GM23248 (cell line): ENCODE results near the gene JADE2. TPM values are rescaled to one million over a fixed set of nuclear protein-coding genes. Genes with fewer than 3 reads are reported as not detected.

Experiments used
- DNase-seq: peaks from one replicate; pipeline ENCODE4 v3.0.0-alpha.2; 2015
- H2AFZ ChIP-seq: fragments of 200-600 bp; sonication (generic); 2 replicates; pipeline ENCODE4 v1.6.1; 2016; ENCODE audit warnings: antibody characterized with exemption
- H3F3A ChIP-seq: fragments of 200-600 bp; sonication (generic); 2 replicates; pipeline ENCODE4 v1.6.1; 2016; ENCODE audit warnings: mild to moderate bottlenecking, antibody characterized with exemption, mixed run types; ENCODE audit not compliant: insufficient read depth
- H3K27ac ChIP-seq: fragments of 200-600 bp; sonication (generic); 2 replicates; pipeline ENCODE4 v1.5.1; 2016; ENCODE audit warnings: mild to moderate bottlenecking
- H3K27me3 ChIP-seq: fragments of 200-600 bp; sonication (generic); replicated peaks from 2 replicates; pipeline ENCODE4 v1.6.1; 2016; ENCODE audit warnings: mild to moderate bottlenecking; ENCODE audit not compliant: insufficient read depth
- H3K36me3 ChIP-seq: fragments of 200-600 bp; sonication (generic); 2 replicates; pipeline ENCODE4 v1.6.1; 2016; ENCODE audit warnings: low read depth, mild to moderate bottlenecking
- H3K4me1 ChIP-seq: fragments of 200-600 bp; sonication (generic); 2 replicates; pipeline ENCODE4 v1.6.1; 2016; ENCODE audit warnings: mild to moderate bottlenecking; ENCODE audit not compliant: insufficient read depth
- H3K4me2 ChIP-seq: fragments of 200-600 bp; sonication (generic); one replicate; pipeline ENCODE4 v1.6.1; 2016; ENCODE audit warnings: mild to moderate bottlenecking; ENCODE audit not compliant: unreplicated experiment
- H3K4me3 ChIP-seq: fragments of 200-600 bp; sonication (generic); 2 replicates; pipeline ENCODE4 v1.5.1; 2016; ENCODE audit warnings: mild to moderate bottlenecking
- H3K79me2 ChIP-seq: fragments of 200-600 bp; sonication (generic); 2 replicates; pipeline ENCODE4 v1.6.1; 2016; ENCODE audit warnings: mild to moderate bottlenecking; ENCODE audit not compliant: insufficient read depth
- H3K9ac ChIP-seq: fragments of 200-600 bp; sonication (generic); 2 replicates; pipeline ENCODE4 v1.6.1; 2016; ENCODE audit warnings: mild to moderate bottlenecking
- H3K9me2 ChIP-seq: fragments of 200-600 bp; sonication (generic); 2 replicates; pipeline ENCODE4 v1.6.1; 2016; ENCODE audit warnings: mixed run types, mild to moderate bottlenecking, moderate library complexity; ENCODE audit not compliant: insufficient read depth
- H3K9me3 ChIP-seq: fragments of 200-600 bp; sonication (generic); one replicate; pipeline ENCODE4 v1.6.1; 2017; ENCODE audit warnings: low read depth
- H4K20me1 ChIP-seq: fragments of 200-600 bp; sonication (generic); 2 replicates; pipeline ENCODE4 v1.6.0; 2016; ENCODE audit not compliant: insufficient read depth
- EZH2 ChIP-seq: fragments of 200-600 bp; sonication (generic); IDR thresholded peaks from 2 replicates; pipeline ENCODE4 v1.6.1; 2018; ENCODE audit warnings: antibody characterized with exemption, mild to moderate bottlenecking; ENCODE audit not compliant: insufficient read depth, poor library complexity, severe bottlenecking
- EZH2phosphoT487 ChIP-seq: fragments of 200-600 bp; sonication (generic); IDR thresholded peaks from 2 replicates; pipeline ENCODE4 v1.6.1; 2018; ENCODE audit warnings: antibody characterized with exemption, moderate library complexity, mild to moderate bottlenecking, low read depth; ENCODE audit not compliant: insufficient read depth
- WGBS, 2 experiments: methylation state at CpG; one replicate each; pipeline ENCODE4 v1.1.6; 2015 to 2017; ENCODE audit warnings: low lambda C conversion rate in 2 of 2, low coverage in 1 of 2; ENCODE audit errors: missing lambda C conversion rate in 2 of 2; 5-methylcytosine and 5-hydroxymethylcytosine counted together
- in situ Hi-C: fragments of 300-500 bp; cut with MboI; formaldehyde crosslinking; loops from 2 replicates; pipeline ENCODE4 v1.15.0; 2020
- polyA plus RNA-seq: library from polyadenylated mRNA; unstranded; fragments of >200 nt; fragmentation: Nextera tagmentation; extraction: Ambion mirVana; gene quantifications from 2 replicates; pipeline ENCODE4 v1.2.1, GENCODE V29; 2016
- total RNA-seq: library from RNA; depleted of rRNA; stranded (reverse); fragments of >200 nt; shearing (Covaris generic); gene quantifications from 2 replicates; pipeline ENCODE4 v1.2.3, GENCODE V29; 2014

Gene JADE2
- total and polyA plus RNA-seq, 2 experiments from 2014 or later = 7.1 to 18.0 TPM

GRCh38 chr5:134524272-134524825 lies 1.1 kb upstream of the JADE2 start:
- no peak for TF ChIP-seq EZH2
- peaks cover 23% of the 10 kb centered on the region; the same call in 1 of the 2 replicates for H3F3A ChIP-seq
- no peaks in the 10 kb centered on the region for H4K20me1 ChIP-seq
- peak overlapping the region; percentile 82 for H3K27ac ChIP-seq
- H3K36me3 ChIP-seq = no peaks in the 10 kb centered on the region
- WGBS, 2 experiments = 1 to 2% methylated on average over 22 to 40 of the region's 40 CpGs
- in situ Hi-C loops = no loop called here
- H3K4me3 ChIP-seq = peak overlapping the region; percentile 95
- peaks cover 17% of the 10 kb centered on the region for H3K79me2 ChIP-seq
- no peaks in the 10 kb centered on the region for H3K9me2 ChIP-seq
- peak; percentile 90 for DNase-seq
- no peaks in the 10 kb centered on the region for H3K27me3 ChIP-seq
- peak overlapping the region; percentile 100 for H3K4me2 ChIP-seq
- H3K9me3 ChIP-seq = no peaks in the 10 kb centered on the region
- peaks cover 12% of the 10 kb centered on the region for H3K4me1 ChIP-seq
- peak overlapping the region; percentile 75 for H2AFZ ChIP-seq
- peak overlapping the region; percentile 96 for H3K9ac ChIP-seq

GRCh38 chr5:134525683-134526482 lies 413 bp downstream of the JADE2 start:
- H3K79me2 ChIP-seq = peaks cover 33% of the 10 kb centered on the region
- 1% methylated on average over 36 to 81 of the region's 84 CpGs for WGBS, 2 experiments
- no peaks in the 10 kb centered on the region for H3K27me3 ChIP-seq
- H4K20me1 ChIP-seq = no peaks in the 10 kb centered on the region
- H3K4me3 ChIP-seq = peak overlapping the region; percentile 95
- H3K4me2 ChIP-seq = peak overlapping the region; percentile 100
- H3F3A ChIP-seq = peaks cover 23% of the 10 kb centered on the region; the same call in 1 of the 2 replicates
- in situ Hi-C loops = no loop called here
- no peaks in the 10 kb centered on the region for H3K36me3 ChIP-seq
- TF ChIP-seq EZH2 = no peak
- no peak for TF ChIP-seq EZH2phosphoT487
- peak overlapping the region; percentile 96 for H3K9ac ChIP-seq
- H3K9me3 ChIP-seq = no peaks in the 10 kb centered on the region
- DNase-seq = peak; percentile 90
- H3K27ac ChIP-seq = peak overlapping the region; percentile 82
- peaks cover 12% of the 10 kb centered on the region for H3K4me1 ChIP-seq
- no peaks in the 10 kb centered on the region for H3K9me2 ChIP-seq
- peak overlapping the region; percentile 58 for H2AFZ ChIP-seq

GRCh38 chr5:134526483-134527155 lies 1.1 kb downstream of the JADE2 start:
- Histone ChIP-seq H3K79me2 (peaks cover 40% of the 10 kb centered on the region), H3K27me3 (no peaks in the 10 kb centered on the region), H3K4me3 (peak overlapping the region; percentile 95), H3K36me3 (no peaks in the 10 kb centered on the region), H3K4me2 (peak overlapping the region; percentile 100), H4K20me1 (no peaks in the 10 kb centered on the region), H3K9ac (peak overlapping the region; percentile 96), H3K4me1 (peaks cover 12% of the 10 kb centered on the region), H3K9me3 (no peaks in the 10 kb centered on the region), H3K9me2 (no peaks in the 10 kb centered on the region), H2AFZ (peak overlapping the region; percentile 58), H3F3A (peaks cover 23% of the 10 kb centered on the region; the same call in 1 of the 2 replicates), H3K27ac (peak overlapping the region; percentile 82)
- TF ChIP-seq EZH2phosphoT487 = no peak
- TF ChIP-seq EZH2 = no peak
- 1 to 2% methylated on average over 28 to 33 of the region's 61 CpGs for WGBS, 2 experiments
- peak; percentile 88 for DNase-seq
- in situ Hi-C loops = no loop called here

GRCh38 chr5:134527156-134527960 lies 1.9 kb downstream of the JADE2 start:
- Histone ChIP-seq H3K4me2 (peak overlapping the region; percentile 100), H3K4me1 (peaks cover 12% of the 10 kb centered on the region), H3K9me2 (no peaks in the 10 kb centered on the region), H3K36me3 (no peaks in the 10 kb centered on the region), H3K9me3 (no peaks in the 10 kb centered on the region), H3K9ac (peak overlapping the region; percentile 96), H3K79me2 (peaks cover 47% of the 10 kb centered on the region), H3F3A (peaks cover 23% of the 10 kb centered on the region; the same call in 1 of the 2 replicates), H2AFZ (peak overlapping the region; percentile 58), H4K20me1 (no peaks in the 10 kb centered on the region), H3K27me3 (no peaks in the 10 kb centered on the region), H3K27ac (peak overlapping the region; percentile 82), H3K4me3 (peak overlapping the region; percentile 95)
- in situ Hi-C loops = no loop called here
- DNase-seq = peak; percentile 92
- 1 to 2% methylated on average over 41 to 56 of the region's 57 CpGs for WGBS, 2 experiments
- TF ChIP-seq EZH2 = no peak
- no peak for TF ChIP-seq EZH2phosphoT487
